Fibroblast of lung (primary cell): Measurements from ENCODE around the gene MXRA8. TPM values are rescaled to one million over a fixed set of nuclear protein-coding genes. Genes with fewer than 3 reads are reported as not detected.

ENCODE experiments used
- DNase-seq, 2 donors: peaks; one replicate each; pipeline versions ENCODE4 v3.0.0 to v3.0.0-alpha.2; 2010; ENCODE audit warnings: low read depth in 2 of 2
- H2AFZ ChIP-seq: 2 replicates; pipeline ENCODE4 v1.5.1; 2012; ENCODE audit warnings: low read length, control low read depth, inconsistent platforms
- H3K27ac ChIP-seq: 2 replicates; pipeline ENCODE4 v1.5.1; 2011; ENCODE audit warnings: low read length, control low read depth; ENCODE audit not compliant: insufficient read depth
- H3K27me3 ChIP-seq: 2 replicates; pipeline ENCODE4 v1.5.1; 2011; ENCODE audit warnings: mild to moderate bottlenecking, low read length; ENCODE audit not compliant: control insufficient read depth, insufficient read depth
- H3K36me3 ChIP-seq: 2 replicates; pipeline ENCODE4 v1.5.1; 2011; ENCODE audit warnings: low read length; ENCODE audit not compliant: control insufficient read depth, insufficient read depth
- H3K4me1 ChIP-seq: 2 replicates; pipeline ENCODE4 v1.5.1; 2011; ENCODE audit warnings: low read length; ENCODE audit not compliant: control insufficient read depth, insufficient read depth; ENCODE audit errors: extremely low read depth
- H3K4me2 ChIP-seq: 2 replicates; pipeline ENCODE4 v1.5.1; 2011; ENCODE audit warnings: low read length, control low read depth; ENCODE audit not compliant: insufficient read depth; ENCODE audit errors: extremely low read depth
- H3K4me3 ChIP-seq, 4 experiments: fragments of 200-600 bp in 1 of 4; sonication (generic) in 1 of 4; replicated peaks in 1 of 4; 2 replicates each; pipeline ENCODE4 v1.5.1; 2011 to 2016; ENCODE audit warnings: low read length in 4 of 4, low read depth in 3 of 4, mild to moderate bottlenecking in 3 of 4, control low read depth in 2 of 4, inconsistent platforms in 1 of 4, mixed read lengths in 1 of 4; ENCODE audit not compliant: insufficient read depth in 1 of 4; ENCODE audit errors: control extremely low read depth in 1 of 4
- H3K79me2 ChIP-seq: 2 replicates; pipeline ENCODE4 v1.5.1; 2012; ENCODE audit warnings: mild to moderate bottlenecking, low read length, inconsistent platforms; ENCODE audit not compliant: control insufficient read depth, insufficient read depth
- H3K9ac ChIP-seq: 2 replicates; pipeline ENCODE4 v1.5.1; 2011; ENCODE audit warnings: mild to moderate bottlenecking, low read length, control low read depth; ENCODE audit not compliant: insufficient read depth
- H3K9me3 ChIP-seq: 2 replicates; pipeline ENCODE4 v1.5.1; 2012; ENCODE audit warnings: low read depth, low read length; ENCODE audit not compliant: control insufficient read depth, insufficient read depth
- H4K20me1 ChIP-seq: 2 replicates; pipeline ENCODE4 v1.5.1; 2011; ENCODE audit warnings: low read length; ENCODE audit not compliant: control insufficient read depth, insufficient read depth; ENCODE audit errors: extremely low read depth
- EZH2 ChIP-seq: IDR thresholded peaks from 2 replicates; pipeline ENCODE4 v1.5.1; 2012; ENCODE audit warnings: low read length, control low read depth, mild to moderate bottlenecking; ENCODE audit errors: missing control alignments
- polyA plus RNA-seq, 2 donors: library from polyadenylated mRNA; depleted of rRNA in 1 of 2; stranded (reverse) in 1 of 2; unstranded in 1 of 2; fragments of >200 nt; gene quantifications; 2 replicates each; pipeline ENCODE4 v1.2.1, GENCODE V29; 2011 to 2012; ENCODE audit warnings: missing spikeins in 1 of 2
- total RNA-seq: library from RNA; depleted of rRNA; stranded (reverse); fragments of >200 nt; gene quantifications from 2 replicates; pipeline ENCODE4 v1.2.1, GENCODE V29; 2014
- TF ChIP-seq, protein P1 (sequence below), 2 donors: IDR thresholded peaks in 1 of 2; conservative IDR thresholded peaks in 1 of 2; 1 replicate in 1 of 2; 2 replicates in 1 of 2; pipeline ENCODE4 v1.5.1; 2011 to 2012; ENCODE audit warnings: low read length in 2 of 2, control low read depth in 1 of 2, inconsistent platforms in 1 of 2, low read depth in 1 of 2, mild to moderate bottlenecking in 1 of 2

MXRA8 gene
- total and polyA plus RNA-seq, 2 donors (not counting 1 experiment from before 2014, with no cell fraction given) = 205 to 397 TPM

DNA sequence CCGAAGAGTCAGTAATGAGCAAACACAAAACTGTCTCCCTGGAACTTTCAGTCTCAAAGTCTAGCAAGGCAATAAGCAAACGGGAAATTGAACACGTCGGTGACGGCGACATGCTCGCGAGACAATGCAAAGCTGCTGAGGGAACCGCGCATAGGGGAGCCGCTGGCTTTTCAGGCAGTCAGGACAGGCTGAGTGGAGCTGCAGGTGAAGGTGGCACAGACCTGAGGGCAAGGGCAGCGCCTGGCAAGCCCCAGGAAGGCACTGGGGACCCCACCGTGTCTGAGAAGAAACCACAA, 38.8 kb downstream of the MXRA8 start:
- Histone ChIP-seq H3K9me3 (no peaks in the 10 kb centered on the region), H3K27ac (no peak overlapping the region), H2AFZ (no peak overlapping the region), H4K20me1 (no peaks in the 10 kb centered on the region), H3K27me3 (no peaks in the 10 kb centered on the region), H3K36me3 (peaks cover 20% of the 10 kb centered on the region), H3K4me2 (no peak overlapping the region), H3K4me3 (no peak overlapping the region), H3K79me2 (peaks cover 69% of the 10 kb centered on the region), H3K4me1 (peaks cover 25% of the 10 kb centered on the region), H3K9ac (no peak overlapping the region)
- DNase-seq = no peak
- no peak for TF ChIP-seq EZH2
- TF ChIP-seq, protein P1, sequence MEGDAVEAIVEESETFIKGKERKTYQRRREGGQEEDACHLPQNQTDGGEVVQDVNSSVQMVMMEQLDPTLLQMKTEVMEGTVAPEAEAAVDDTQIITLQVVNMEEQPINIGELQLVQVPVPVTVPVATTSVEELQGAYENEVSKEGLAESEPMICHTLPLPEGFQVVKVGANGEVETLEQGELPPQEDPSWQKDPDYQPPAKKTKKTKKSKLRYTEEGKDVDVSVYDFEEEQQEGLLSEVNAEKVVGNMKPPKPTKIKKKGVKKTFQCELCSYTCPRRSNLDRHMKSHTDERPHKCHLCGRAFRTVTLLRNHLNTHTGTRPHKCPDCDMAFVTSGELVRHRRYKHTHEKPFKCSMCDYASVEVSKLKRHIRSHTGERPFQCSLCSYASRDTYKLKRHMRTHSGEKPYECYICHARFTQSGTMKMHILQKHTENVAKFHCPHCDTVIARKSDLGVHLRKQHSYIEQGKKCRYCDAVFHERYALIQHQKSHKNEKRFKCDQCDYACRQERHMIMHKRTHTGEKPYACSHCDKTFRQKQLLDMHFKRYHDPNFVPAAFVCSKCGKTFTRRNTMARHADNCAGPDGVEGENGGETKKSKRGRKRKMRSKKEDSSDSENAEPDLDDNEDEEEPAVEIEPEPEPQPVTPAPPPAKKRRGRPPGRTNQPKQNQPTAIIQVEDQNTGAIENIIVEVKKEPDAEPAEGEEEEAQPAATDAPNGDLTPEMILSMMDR (conservative IDR thresholded peaks at IDR 0.05 in 1 of 2, IDR thresholded peaks at IDR 0.05 in 1 of 2; ENCODE audit: low read depth in 1 of 2, low read length in 2 of 2) = no peak

DNA sequence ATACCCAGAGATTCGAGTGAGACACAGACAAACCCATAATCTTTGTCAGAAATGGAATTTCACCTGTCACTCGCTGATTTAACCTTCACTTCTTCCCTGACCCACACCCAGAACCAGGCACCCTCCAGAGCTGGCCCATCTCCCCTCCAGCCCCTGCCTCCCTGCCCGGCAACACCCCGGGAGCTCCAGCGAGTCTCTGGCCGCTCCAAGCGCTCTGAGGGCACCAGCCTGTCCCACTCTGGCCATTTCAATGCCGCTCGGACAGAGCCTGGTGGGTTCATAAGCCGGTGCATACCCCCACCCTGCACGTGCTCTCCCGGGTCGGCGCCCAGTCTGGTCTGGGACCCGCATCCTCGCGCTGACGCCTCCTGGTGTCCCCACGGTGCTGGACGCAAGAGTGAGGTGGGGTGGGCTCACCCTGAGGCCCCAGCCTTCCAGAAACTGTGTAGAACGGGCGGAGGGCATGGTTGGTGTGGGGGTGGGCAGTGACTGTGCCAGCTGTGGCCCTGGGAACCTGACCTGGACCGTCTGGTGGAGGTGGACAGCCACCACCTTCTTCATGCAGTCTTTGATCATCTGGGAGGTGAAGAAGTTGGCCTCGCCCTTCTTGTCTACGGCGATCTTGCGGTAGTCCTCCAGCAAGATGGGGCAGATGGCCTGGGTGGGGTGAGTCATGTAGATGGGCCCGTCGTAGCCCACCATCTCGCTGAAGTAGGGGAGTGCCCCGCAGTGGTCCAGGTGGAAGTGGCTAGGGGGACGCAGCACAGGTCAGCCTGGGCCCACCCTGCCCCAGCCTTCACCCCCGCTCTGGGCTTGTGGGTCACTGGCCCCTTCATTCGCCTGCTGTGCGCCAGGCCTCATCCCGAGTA, 39.3 kb downstream of the MXRA8 start:
- H3K4me2 ChIP-seq = no peak overlapping the region
- peaks cover 24% of the 10 kb centered on the region for H3K36me3 ChIP-seq
- H4K20me1 ChIP-seq = no peaks in the 10 kb centered on the region
- TF ChIP-seq EZH2 = no peak
- TF ChIP-seq, protein P1 (conservative IDR thresholded peaks at IDR 0.05 in 1 of 2, IDR thresholded peaks at IDR 0.05 in 1 of 2; ENCODE audit: low read depth in 1 of 2, low read length in 2 of 2) = no peak
- no peaks in the 10 kb centered on the region for H3K9me3 ChIP-seq
- no peak overlapping the region for H3K9ac ChIP-seq
- no peak overlapping the region for H2AFZ ChIP-seq
- no peaks in the 10 kb centered on the region for H3K27me3 ChIP-seq
- no peak for DNase-seq
- no peak overlapping the region for H3K4me3 ChIP-seq
- peaks cover 66% of the 10 kb centered on the region for H3K79me2 ChIP-seq
- peak overlapping the region; percentile 77 for H3K27ac ChIP-seq
- H3K4me1 ChIP-seq = peaks cover 25% of the 10 kb centered on the region

DNA sequence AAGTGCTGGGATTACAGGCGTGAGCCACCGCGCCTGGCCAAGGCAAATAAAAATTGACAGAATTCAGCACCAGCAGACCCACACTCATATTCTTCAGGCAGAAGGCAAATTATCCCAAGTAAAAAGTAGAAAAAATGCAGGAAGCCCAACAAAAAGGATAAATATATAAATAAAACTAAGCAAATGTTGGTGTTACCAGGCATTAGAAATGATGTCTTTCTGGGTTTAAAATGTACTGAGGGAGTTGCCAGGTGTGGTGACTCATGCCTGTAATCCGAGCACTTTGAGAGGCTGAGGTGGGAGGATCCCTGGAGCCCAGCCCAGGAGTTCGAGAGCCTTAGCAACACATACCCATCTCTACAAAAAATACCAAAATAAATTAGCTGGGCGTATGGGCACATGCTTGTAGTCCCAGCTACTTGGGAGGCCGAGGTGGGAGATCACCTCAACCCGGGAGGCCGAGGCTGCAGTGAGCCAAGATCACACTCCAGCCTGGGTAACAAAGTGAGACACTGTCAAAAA, 40.2 kb downstream of the MXRA8 start:
- peaks cover 33% of the 10 kb centered on the region for H3K36me3 ChIP-seq
- H2AFZ ChIP-seq = no peak overlapping the region
- peak overlapping the region; percentile 77 for H3K27ac ChIP-seq
- H3K4me3 ChIP-seq = no peak overlapping the region
- no peak overlapping the region for H3K9ac ChIP-seq
- no peak overlapping the region for H3K4me2 ChIP-seq
- peaks cover 20% of the 10 kb centered on the region for H3K4me1 ChIP-seq
- H3K9me3 ChIP-seq = no peaks in the 10 kb centered on the region
- no peak for TF ChIP-seq EZH2
- TF ChIP-seq, protein P1 (conservative IDR thresholded peaks at IDR 0.05 in 1 of 2, IDR thresholded peaks at IDR 0.05 in 1 of 2; ENCODE audit: low read depth in 1 of 2, low read length in 2 of 2) = no peak
- no peaks in the 10 kb centered on the region for H4K20me1 ChIP-seq
- DNase-seq = peak; percentile 94 to 96
- peaks cover 61% of the 10 kb centered on the region for H3K79me2 ChIP-seq
- H3K27me3 ChIP-seq = no peaks in the 10 kb centered on the region
